ENCODE data around the gene FBXW12.
A peak's percentile ranks its signal among the peaks of the same experiment; 100 is the strongest.

The FBXW12 gene

GRCh38 chr3:48408823-48409281 lies 36.8 kb downstream of the FBXW12 start:
- DNase-seq: peak in 1 of 2 experiments; percentile 0

GRCh38 chr3:48409291-48410201 lies 37.5 kb downstream of the FBXW12 start:
- DNase-seq: peak in 1 of 2 experiments; percentile 0

DNA sequence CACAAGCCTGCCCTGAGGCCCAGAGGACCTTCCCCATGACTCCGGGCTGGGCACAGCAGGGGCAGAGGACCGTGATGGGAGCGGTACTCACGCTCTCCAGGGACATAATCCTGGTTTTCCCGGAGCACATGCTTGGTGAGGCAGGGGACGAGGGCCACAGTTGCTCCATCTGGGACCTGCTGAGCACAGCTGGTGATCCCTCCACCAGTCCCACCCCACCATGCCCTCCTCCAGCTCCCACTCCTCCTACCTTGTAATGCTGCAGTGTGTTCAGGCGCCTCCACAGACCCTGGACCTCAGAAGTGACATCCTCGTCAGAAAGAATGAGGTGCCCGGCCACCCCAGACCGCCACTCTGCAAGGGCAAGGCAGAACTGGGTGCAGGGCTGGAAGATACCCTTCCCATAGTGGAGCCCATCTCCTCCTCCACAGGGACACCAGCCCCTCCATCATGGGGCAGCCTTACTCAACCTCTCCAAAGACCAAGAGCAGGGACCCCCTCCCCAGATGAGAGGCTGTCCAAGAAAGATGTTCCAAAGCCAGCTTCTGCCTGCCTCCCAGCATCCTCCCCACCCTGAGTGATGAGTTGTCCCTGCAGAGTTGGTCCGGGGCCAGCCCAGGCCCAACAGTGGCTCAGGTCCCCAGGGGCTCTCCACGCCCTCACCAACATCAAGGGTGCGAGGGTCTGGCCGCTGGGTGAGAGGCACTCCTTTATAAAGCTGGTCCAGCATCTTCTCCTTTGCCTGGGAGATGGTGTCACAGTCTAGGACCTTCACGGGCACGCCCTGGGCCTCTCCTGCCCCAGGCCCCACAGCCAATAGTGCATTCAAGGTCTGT lies 38.4 kb downstream of the FBXW12 start:
- no peak for DNase-seq

DNA sequence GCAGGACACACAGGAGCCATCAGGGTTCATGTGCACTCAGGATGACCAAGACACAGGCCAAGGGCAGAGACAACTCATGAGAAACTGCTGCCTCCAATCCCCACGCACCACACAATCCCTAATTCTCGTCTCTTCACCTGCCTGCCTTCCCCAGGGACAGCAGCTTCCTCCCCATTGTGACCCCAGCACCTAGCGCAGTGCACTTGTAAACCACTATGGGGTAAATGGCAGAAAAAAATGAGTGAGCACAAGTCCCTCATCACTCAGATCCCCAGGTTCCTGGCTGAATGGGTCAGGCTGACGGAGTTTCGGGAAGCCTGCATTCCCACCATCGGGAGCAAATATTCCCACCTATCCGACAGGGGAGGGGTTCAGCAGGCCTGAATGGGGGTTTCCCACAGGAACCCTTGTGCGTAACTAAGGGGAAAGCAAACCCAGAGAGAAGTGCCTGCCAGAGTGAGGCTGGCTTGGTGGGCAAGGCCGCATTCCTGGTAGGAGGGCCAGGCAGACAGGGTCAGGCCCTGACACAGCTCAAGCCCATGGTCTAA lies 39.1 kb downstream of the FBXW12 start:
- no peak for DNase-seq

GRCh38 chr3:48411606-48412374 lies 39.8 kb downstream of the FBXW12 start:
- DNase-seq: no peak

- no peak for DNase-seq
These were observed 40.5 kb downstream of the FBXW12 start for GRCh38 chr3:48412375-48413001.

GRCh38 chr3:48413086-48413485 lies 41.1 kb downstream of the FBXW12 start:
- no peak for DNase-seq

DNA sequence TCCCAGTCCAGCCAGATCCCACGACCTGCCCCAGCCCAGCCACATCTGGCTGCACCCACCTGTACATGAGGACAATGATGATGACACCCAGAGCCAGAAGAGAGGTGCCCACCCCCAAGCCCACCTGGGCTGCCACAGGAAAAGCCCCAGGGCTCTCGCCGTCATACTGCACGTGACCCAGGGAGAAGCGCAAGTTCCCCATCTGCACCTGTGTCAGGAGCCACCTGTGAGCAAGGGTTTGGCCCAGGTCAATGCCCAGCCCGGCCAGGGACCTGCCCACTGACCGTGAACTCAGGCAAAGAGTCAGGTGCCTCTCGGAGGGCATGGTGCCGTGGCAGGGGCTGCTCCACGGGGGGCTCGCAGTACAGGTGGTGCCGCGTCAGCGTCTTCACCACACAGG lies 41.6 kb downstream of the FBXW12 start:
- DNase-seq: no peak

DNA sequence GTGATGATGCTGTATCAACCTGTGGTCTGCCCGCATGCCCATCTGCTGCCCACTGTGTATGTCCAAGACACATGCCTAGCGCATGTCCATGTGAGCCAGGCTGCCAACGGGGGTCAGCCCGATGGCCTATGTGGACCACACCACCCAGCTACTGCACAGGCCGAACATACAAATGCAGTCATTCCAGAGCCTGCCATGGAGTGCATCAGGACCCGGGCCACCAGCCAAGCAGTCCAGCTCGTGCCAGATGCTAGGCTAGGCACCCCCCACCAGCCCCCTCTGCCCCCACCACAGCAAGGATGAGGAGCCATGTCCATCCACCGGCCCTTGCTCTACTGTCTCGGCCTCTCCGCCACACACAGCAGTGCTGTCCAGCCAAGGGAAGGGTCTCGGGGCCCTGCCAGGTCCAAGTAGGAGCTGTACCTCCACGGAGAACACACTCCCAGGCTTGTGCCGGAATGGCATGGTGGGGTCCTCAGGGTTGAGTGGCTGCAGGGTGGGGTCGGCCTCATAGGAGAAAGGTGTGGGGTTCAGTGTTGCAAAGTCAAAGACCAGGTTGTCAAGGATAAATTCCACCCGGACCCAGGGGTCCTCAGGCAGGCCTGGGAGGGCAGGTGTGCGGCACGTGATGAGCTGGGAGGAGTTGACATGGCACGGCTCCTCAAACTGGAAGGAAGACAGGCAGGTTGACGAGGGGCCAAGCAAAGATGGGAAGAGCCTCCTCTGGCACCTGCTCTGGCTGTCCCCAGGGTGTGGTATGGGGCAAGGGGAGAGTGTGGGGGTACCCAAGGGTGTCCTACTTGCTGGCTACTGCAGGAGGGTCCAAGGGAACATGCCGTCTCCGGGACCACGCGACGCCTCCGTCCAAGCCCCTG lies 42.6 kb downstream of the FBXW12 start:
- DNase-seq: no peak

DNA sequence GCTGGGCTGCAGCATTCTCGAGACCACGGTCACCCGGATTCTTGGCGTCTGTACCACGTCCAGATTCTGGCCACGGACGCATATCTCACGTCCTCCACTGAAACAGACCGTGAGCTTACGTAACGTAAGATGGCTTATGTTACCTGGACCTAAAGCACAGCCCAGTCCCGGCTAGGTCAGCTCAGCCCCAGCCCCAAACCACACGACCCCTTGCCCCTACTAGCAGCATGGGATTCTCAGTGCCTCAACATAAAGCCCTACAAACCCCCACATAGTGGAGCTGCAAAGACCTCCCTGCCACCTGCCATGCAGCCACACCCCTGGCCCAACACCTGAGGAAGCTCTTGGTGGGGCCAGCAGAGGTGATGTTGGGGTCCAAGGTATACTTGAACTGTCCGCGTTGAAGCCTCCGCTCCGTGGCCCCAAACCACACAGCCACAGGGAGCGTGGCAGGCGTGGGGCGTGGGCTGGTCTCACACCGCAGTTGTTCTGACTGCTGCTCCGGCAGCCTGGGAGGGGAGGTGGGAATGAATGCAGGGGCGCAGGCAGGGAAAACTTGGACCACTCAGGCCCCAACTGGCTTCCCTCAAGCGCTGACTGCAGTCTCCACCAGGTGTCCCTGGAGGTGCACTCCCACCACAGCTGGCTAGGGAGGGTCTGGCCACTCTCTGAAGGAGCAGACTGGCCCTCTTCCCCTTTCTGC lies 43.4 kb downstream of the FBXW12 start:
- DNase-seq: no peak

DNA sequence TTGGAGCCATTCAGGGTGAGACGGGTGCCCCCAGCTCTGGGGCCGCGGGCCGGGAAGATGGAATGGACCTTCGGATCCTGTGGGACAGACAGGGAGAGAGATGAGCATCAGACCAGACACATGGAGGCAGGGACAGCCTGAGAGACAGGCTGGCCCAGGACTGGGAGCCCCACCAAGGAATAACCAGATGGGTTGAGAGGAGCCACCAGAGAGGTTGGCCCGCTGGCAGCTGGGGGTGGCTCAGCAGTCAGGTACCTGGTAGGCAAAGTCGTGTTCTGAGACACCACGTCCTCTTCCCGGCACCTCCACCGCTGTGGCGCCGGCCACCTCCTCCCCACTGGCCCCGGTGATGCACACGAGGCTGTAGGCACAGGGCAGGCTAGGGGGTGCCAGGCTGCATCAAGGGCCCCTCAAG lies 44.1 kb downstream of the FBXW12 start:
- no peak for DNase-seq

GRCh38 chr3:48416546-48416945 lies 44.5 kb downstream of the FBXW12 start:
- DNase-seq: no peak

GRCh38 chr3:48417529-48418108 lies 45.6 kb downstream of the FBXW12 start:
- no peak for DNase-seq

- DNase-seq: no peak
These were observed 46.1 kb downstream of the FBXW12 start for GRCh38 chr3:48418140-48418539.

- DNase-seq: no peak
These were observed 46.6 kb downstream of the FBXW12 start for GRCh38 chr3:48418651-48419050.

DNA sequence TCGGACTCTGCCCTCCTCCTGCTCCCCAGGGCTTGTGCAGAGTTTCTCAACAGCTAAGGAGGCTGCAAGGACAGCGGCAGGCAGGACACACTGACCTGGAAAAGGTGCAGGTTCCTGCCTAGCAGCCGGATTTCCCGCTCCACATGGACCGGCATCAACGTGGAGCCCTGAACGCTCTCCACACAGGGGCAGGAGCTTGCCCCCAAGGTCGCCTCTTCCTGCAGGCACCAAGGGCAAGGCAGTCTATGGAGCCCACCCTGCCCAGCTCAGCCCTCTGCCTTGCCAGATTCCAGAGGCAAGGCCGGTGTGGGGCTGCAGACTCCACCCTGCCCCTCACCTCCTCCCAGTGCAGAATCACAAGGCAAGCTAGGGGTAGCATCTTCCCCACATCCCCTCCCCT lies 47.1 kb downstream of the FBXW12 start:
- no peak for DNase-seq

DNA sequence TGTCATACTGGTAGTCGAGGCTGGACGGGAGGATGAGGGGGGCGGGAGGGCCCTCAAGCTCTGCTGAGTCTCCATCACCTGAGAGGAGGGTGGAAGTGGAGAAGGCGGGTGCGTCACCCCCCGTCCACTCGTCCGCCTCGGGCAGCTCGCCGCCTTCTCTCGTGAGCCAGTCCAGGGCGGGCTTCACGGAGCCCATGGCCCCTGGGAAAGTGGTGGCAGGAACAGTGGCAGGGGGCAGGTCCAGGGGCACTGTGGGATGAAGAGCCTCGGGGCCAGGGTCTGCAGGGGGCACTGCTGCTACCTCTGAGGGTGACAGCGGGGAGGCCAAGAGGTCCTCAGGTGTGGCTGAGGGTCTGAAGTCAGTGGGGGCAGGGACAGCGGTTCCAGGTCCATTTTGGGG lies 47.6 kb downstream of the FBXW12 start:
- DNase-seq: no peak

- DNase-seq: no peak
These were observed 48.5 kb downstream of the FBXW12 start for GRCh38 chr3:48420561-48420960.

GRCh38 chr3:48422272-48422671 lies 50.3 kb downstream of the FBXW12 start:
- no peak for DNase-seq

DNA sequence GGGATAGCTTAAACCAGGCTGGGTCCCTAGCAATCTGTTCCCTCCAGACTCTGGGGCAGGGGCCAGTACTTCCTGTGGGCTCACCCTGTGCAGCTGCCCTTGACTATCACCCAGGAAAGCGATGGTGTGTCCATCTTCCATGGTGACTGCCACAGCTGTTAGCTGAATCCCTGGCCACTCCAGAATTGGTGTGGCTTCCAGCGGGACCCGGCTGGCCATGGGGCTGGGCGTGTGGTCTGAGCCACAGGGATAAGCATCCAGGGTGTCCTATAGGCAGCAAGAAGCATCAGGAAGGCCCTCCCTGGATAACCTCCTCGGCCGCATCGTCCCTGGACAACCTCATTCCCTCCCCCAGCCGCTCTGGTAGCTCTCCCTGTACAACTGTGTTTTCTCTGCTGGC lies 50.7 kb downstream of the FBXW12 start:
- no peak for DNase-seq
